Kidney (tissue), 14 donors: Measurements from ENCODE around the gene PADI1. TPM values are rescaled to one million over a fixed set of nuclear protein-coding genes. Genes with fewer than 3 reads are reported as not detected.

Experiments used
- DNase-seq, 5 donors: peaks; one replicate each; pipeline ENCODE4 v3.0.0-alpha.2; 2013 to 2020
- FAIRE-seq: peaks from 2 replicates; lab custom pipeline; 2012; peaks lifted over from hg19 to GRCh38; lab: Jason Lieb, UNC
- H3K27ac ChIP-seq, 2 donors: one replicate each; pipeline ENCODE4 v1.7.0; 2013; ENCODE audit warnings: low read depth in 2 of 2, low read length in 2 of 2, inconsistent platforms in 1 of 2
- H3K27me3 ChIP-seq: one replicate; pipeline ENCODE4 v1.7.1; 2013; ENCODE audit warnings: low read length, inconsistent platforms; ENCODE audit not compliant: control insufficient read depth, insufficient read depth
- H3K36me3 ChIP-seq, 3 donors: one replicate each; pipeline versions ENCODE4 v1.7.0 to v1.7.1; 2013; ENCODE audit warnings: low read length in 3 of 3, control low read depth in 1 of 3, inconsistent platforms in 1 of 3; ENCODE audit not compliant: insufficient read depth in 3 of 3, control insufficient read depth in 2 of 3
- H3K4me1 ChIP-seq, 3 donors: one replicate each; pipeline versions ENCODE4 v1.7.0 to v1.7.1; 2013; ENCODE audit warnings: low read length in 3 of 3, inconsistent platforms in 1 of 3, low read depth in 1 of 3; ENCODE audit not compliant: control insufficient read depth in 2 of 3, insufficient read depth in 2 of 3
- H3K4me3 ChIP-seq, 3 donors: one replicate each; pipeline versions ENCODE4 v1.7.0 to v1.8.1; 2013; ENCODE audit warnings: low read length in 3 of 3, control low read depth in 1 of 3, inconsistent platforms in 1 of 3
- H3K9ac ChIP-seq, 3 donors: one replicate each; pipeline versions ENCODE4 v1.7.0 to v1.7.1; 2013; ENCODE audit warnings: low read length in 3 of 3, control low read depth in 1 of 3, inconsistent platforms in 1 of 3
- H3K9me3 ChIP-seq, 3 donors: one replicate each; pipeline versions ENCODE4 v1.7.0 to v1.7.1; 2013; ENCODE audit warnings: low read length in 3 of 3, control low read depth in 1 of 3, inconsistent platforms in 1 of 3; ENCODE audit not compliant: control insufficient read depth in 2 of 3, insufficient read depth in 1 of 3
- CTCF ChIP-seq: IDR thresholded peaks from 3 replicates; pipeline ENCODE4 v1.5.1; 2012; ENCODE audit warnings: mild to moderate bottlenecking, moderate library complexity, borderline replicate concordance; ENCODE audit not compliant: insufficient read depth; ENCODE audit errors: extremely low read depth
- intact Hi-C: fragments of 100-400 bp; cut with DNase I; formaldehyde crosslinking; loops from one replicate; pipeline ENCODE4 v1.11.1; 2022
- polyA plus RNA-seq: library from polyadenylated mRNA; stranded (reverse); fragments of 350-450 nt; fragmentation: Illumina TruSeq; extraction: RNeasy Lipid Tissue Mini Kit (QIAGEN cat#74804); gene quantifications from one replicate; pipeline ENCODE4 v1.2.3, GENCODE V29; 2014; ENCODE audit warnings: low read depth, low replicate concordance; ENCODE audit not compliant: insufficient read depth
- total RNA-seq: library from RNA; stranded (reverse); fragmentation: NEBNext Ultra II Directional; extraction: Animal tissue kit (Norgen Biotek cat#: 25700); gene quantifications from one replicate; pipeline ENCODE4 v1.2.1, GENCODE V29; 2021
- donor health status: control.
- donor health status: control.
- donor health status: control.
- donor health status: control.
- donor health status: control.
- donor health status: DM: yes; HTN: yes; CAD: no.
- donor health status: Normal renal cell carcinoma (clear cell type).

The PADI1 gene
- total and polyA plus RNA-seq, 2 donors from 2014 or later = 1.3 TPM; not detected in 1

GRCh38 chr1:17225140-17225539 lies 20.2 kb downstream of the PADI1 start:
- no peaks in the 10 kb centered on the region for H3K9me3 ChIP-seq
- no peaks in the 10 kb centered on the region for H3K4me1 ChIP-seq
- DNase-seq (no peak), FAIRE-seq (no peak)
- no peaks in the 10 kb centered on the region for H3K27me3 ChIP-seq
- H3K27ac ChIP-seq = no peak overlapping the region
- TF ChIP-seq CTCF = no peak
- no peak overlapping the region for H3K9ac ChIP-seq
- intact Hi-C loops = no loop called here
- H3K36me3 ChIP-seq = no peaks in the 10 kb centered on the region
- H3K4me3 ChIP-seq = no peak overlapping the region

GRCh38 chr1:17227358-17227915 lies 22.5 kb downstream of the PADI1 start:
- Histone ChIP-seq H3K9ac (no peak overlapping the region), H3K9me3 (no peaks in the 10 kb centered on the region), H3K36me3 (no peaks in the 10 kb centered on the region), H3K27me3 (no peaks in the 10 kb centered on the region), H3K27ac (peak overlapping the region in 1 of 2 donors; percentile 14), H3K4me1 (no peaks in the 10 kb centered on the region), H3K4me3 (no peak overlapping the region)
- intact Hi-C loops = no loop called here
- FAIRE-seq = no peak
- no peak for TF ChIP-seq CTCF
- peak in 3 of 5 donors; percentile 18 to 38 (median 37) for DNase-seq

GRCh38 chr1:17228619-17229018 lies 23.7 kb downstream of the PADI1 start:
- Histone ChIP-seq H3K36me3 (no peaks in the 10 kb centered on the region), H3K4me1 (no peaks in the 10 kb centered on the region), H3K27me3 (no peaks in the 10 kb centered on the region), H3K9me3 (no peaks in the 10 kb centered on the region), H3K27ac (no peak overlapping the region), H3K9ac (no peak overlapping the region), H3K4me3 (no peak overlapping the region)
- DNase-seq (peak in 1 of 5 donors; percentile 58), FAIRE-seq (no peak)
- TF ChIP-seq CTCF = no peak
- intact Hi-C loops = no loop called here

GRCh38 chr1:17229379-17229778 lies 24.5 kb downstream of the PADI1 start:
- TF ChIP-seq CTCF = no peak
- Histone ChIP-seq H3K4me1 (no peaks in the 10 kb centered on the region), H3K9ac (no peak overlapping the region), H3K36me3 (no peaks in the 10 kb centered on the region), H3K4me3 (no peak overlapping the region), H3K27me3 (no peaks in the 10 kb centered on the region), H3K27ac (no peak overlapping the region), H3K9me3 (no peaks in the 10 kb centered on the region)
- intact Hi-C loops = no loop called here
- FAIRE-seq (no peak), DNase-seq (peak in 1 of 5 donors; percentile 78)
